Mucosa of descending colon (tissue), 3 donors: ENCODE results near the gene TUFT1. TPM values are rescaled to one million over a fixed set of nuclear protein-coding genes. Genes with fewer than 3 reads are reported as not detected.

ENCODE experiments used
- ATAC-seq: fragments of 200-7000 bp; cut with Tn5 transposase; one replicate; pipeline ENCODE4 v1.9.1; 2020; ENCODE audit warnings: mild to moderate bottlenecking, moderate library complexity
- DNase-seq, 3 donors: peaks; one replicate each; pipeline ENCODE4 v3.0.0-alpha.2; 2020
- H3K36me3 ChIP-seq: fragments of 200-600 bp; one replicate; pipeline ENCODE4 v1.8.0; 2021; ENCODE audit warnings: low read depth, mild to moderate bottlenecking
- H3K4me1 ChIP-seq: fragments of 200-600 bp; one replicate; pipeline ENCODE4 v1.8.0; 2021; ENCODE audit warnings: low read depth, mild to moderate bottlenecking
- H3K4me3 ChIP-seq: fragments of 200-600 bp; one replicate; pipeline ENCODE4 v1.8.0; 2021; ENCODE audit warnings: mild to moderate bottlenecking
- H3K9me3 ChIP-seq: fragments of 200-600 bp; one replicate; pipeline ENCODE4 v1.8.0; 2021; ENCODE audit warnings: mild to moderate bottlenecking
- intact Hi-C, 2 donors: fragments of 100-400 bp; cut with DNase I in 1 of 2; cut with micrococcal nuclease in 1 of 2; formaldehyde crosslinking; loops; one replicate each; pipeline versions ENCODE4 v1.11.0 to v1.11.1; 2022; cut with DNase I, micrococcal nuclease
- total RNA-seq, 3 donors: library from RNA; stranded (reverse); fragmentation: NEBNext Ultra II Directional in 2 of 3; extraction: Animal tissue kit (Norgen Biotek cat#: 25700) in 2 of 3; gene quantifications; one replicate each; pipeline versions ENCODE4 v1.2.1 to v1.2.4, GENCODE V29; 2021 to 2023
- TF ChIP-seq, protein P1 (sequence below): fragments of 200-600 bp; IDR thresholded peaks from one replicate; pipeline ENCODE4 v1.8.0; 2022; ENCODE audit warnings: antibody characterized with exemption, mild to moderate bottlenecking
- donor health status: DM: no; HTN: no; CAD: no; lungs with moderate emphysema.
- donor health status: DM: no; HTN: no; CAD: no.
- donor health status: DM: no; HTN: yes; CAD: no.

Gene TUFT1
- total RNA-seq, 3 donors from 2014 or later: 20.2 to 38.0 (median 27.5) TPM

DNA sequence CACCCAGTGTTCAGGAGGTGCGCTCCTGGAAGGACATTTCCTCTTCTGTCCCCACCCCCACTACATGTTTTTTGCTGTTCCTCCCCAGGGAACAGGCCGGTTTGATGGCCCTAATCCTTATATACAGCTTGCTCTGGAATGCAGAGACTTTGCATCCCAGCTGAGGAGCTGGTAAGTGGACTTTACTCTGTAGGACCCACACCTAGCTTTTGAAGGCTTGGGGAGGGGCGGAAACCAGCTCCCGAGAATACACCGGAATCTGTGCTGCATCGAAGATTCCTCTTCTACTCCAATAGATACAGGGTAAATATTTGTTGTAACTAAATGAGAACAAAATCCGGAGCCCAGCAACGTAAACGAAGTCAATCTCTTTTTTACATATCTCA is 30.1 kb upstream of the TUFT1 start:
- TF ChIP-seq, protein P1, sequence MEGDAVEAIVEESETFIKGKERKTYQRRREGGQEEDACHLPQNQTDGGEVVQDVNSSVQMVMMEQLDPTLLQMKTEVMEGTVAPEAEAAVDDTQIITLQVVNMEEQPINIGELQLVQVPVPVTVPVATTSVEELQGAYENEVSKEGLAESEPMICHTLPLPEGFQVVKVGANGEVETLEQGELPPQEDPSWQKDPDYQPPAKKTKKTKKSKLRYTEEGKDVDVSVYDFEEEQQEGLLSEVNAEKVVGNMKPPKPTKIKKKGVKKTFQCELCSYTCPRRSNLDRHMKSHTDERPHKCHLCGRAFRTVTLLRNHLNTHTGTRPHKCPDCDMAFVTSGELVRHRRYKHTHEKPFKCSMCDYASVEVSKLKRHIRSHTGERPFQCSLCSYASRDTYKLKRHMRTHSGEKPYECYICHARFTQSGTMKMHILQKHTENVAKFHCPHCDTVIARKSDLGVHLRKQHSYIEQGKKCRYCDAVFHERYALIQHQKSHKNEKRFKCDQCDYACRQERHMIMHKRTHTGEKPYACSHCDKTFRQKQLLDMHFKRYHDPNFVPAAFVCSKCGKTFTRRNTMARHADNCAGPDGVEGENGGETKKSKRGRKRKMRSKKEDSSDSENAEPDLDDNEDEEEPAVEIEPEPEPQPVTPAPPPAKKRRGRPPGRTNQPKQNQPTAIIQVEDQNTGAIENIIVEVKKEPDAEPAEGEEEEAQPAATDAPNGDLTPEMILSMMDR: no peak
- DNase-seq (peak in 2 of 3 donors; percentile 66 to 83), ATAC-seq (peak; percentile 38)
- intact Hi-C loops: loop anchor here in 1 of 2 donors (10.0 kb wide), 1 partner anchor 65 kb away; no protein-coding TSS in a partner anchor
- no peaks in the 10 kb centered on the region for H3K36me3 ChIP-seq
- no peak overlapping the region for H3K4me3 ChIP-seq
- H3K9me3 ChIP-seq: no peaks in the 10 kb centered on the region
- peaks cover 8% of the 10 kb centered on the region for H3K4me1 ChIP-seq

DNA sequence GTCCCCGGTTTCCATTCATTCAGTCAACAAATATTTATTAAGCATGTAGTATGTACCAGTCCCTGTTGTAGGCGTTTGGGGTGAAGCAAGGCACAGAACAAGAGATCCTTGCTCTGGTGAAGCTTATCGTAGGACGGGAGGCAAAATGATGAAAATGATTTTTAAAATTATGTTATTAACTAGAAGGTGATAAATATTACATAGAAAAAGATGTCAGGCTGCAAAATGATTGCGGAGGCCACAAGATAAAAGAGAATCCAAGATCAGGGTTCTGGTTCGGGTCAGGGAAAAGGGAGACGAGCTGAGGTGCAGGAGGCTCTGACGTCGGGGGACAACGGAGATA is 29.5 kb upstream of the TUFT1 start:
- TF ChIP-seq, protein P1: no peak
- H3K4me3 ChIP-seq: peak overlapping the region; percentile 35
- H3K36me3 ChIP-seq: no peaks in the 10 kb centered on the region
- no peak for DNase-seq
- ATAC-seq: no peak
- intact Hi-C loops: loop anchor here in 1 of 2 donors (10.0 kb wide), 1 partner anchor 66 kb away; no protein-coding TSS in a partner anchor
- peaks cover 12% of the 10 kb centered on the region for H3K4me1 ChIP-seq
- H3K9me3 ChIP-seq: no peaks in the 10 kb centered on the region

DNA sequence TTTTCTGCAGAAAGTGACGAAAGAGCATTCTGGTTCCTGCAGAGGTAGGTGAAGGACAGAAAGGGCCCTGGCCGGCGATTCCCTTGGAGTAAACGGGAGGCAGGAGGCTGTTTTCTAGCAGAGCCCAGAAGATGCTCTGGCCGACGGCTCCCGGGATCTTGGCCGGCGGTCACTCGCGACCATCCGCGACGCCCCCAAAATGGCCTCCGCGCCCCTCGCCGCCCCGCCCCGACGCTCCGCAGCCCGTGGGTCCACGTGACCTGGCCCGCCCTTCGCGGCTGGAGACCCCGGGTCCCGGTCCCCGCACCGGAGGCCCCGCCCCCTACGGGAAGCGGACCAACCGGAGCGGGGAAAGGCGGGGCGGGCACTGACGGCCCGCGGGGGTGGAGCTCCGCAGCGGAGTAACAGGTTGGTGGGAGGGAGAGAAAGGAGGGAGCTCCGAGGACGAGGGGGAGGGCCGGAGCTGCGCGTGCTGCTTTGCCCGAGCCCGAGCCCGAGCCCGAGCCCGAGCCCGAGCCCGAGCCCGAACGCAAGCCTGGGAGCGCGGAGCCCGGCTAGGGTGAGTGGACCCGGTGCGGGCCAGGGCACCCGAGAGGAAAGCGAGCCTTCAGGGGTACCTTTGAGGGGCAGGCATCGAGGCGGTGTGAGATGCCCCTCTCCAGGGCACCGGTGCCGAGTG is 29.0 kb upstream of the TUFT1 start, which contains the start of gene CGN:
Gene CGN, plus strand, starts transcription at position 431 of the 679 bp plus-strand sequence. CDS start 7,133 bp downstream, outside the sequence.
- TF ChIP-seq, protein P1: no peak
- H3K36me3 ChIP-seq: no peaks in the 10 kb centered on the region
- H3K9me3 ChIP-seq: no peaks in the 10 kb centered on the region
- H3K4me3 ChIP-seq: peak within 1 kb of the TSS; percentile 35
- peaks cover 12% of the 10 kb centered on the region for H3K4me1 ChIP-seq
- intact Hi-C loops: loop anchor here in 1 of 2 donors (10.0 kb wide), 1 partner anchor 66 kb away; no protein-coding TSS in a partner anchor
- peak; percentile 91 to 94 (median 94) for DNase-seq
- ATAC-seq: peak; percentile 77

DNA sequence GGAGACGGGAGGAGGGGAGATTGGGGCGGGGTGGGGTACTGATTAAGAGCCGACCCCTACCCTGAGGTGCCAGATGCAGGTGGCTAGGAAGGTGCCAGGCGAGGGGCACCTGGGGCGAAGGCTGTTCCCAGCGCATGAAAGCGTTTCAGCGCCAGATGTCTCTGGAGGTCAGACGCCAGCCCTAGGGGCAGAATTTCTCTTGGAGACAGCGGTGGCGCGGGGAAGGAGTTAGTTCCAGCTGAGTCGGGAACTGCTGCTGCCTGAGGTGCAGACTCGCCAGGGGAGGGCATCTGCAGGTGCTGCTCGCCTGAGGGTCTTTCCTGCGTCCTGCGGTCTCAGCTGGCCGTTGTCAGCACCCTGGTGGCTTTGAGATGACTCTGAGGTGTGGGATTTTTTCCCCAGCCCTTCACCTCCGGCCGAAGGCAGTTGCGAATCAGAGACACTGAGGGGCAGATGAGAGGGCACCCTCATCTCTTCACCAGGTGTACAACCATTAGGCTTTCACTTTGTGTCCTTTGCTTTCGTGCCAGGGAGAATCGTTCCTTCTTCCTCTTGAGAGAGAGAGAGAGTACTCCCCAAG is 28.4 kb upstream of the TUFT1 start:
- Histone ChIP-seq H3K9me3 (no peaks in the 10 kb centered on the region), H3K4me3 (peak overlapping the region; percentile 35), H3K36me3 (no peaks in the 10 kb centered on the region), H3K4me1 (peaks cover 12% of the 10 kb centered on the region)
- TF ChIP-seq, protein P1: no peak
- intact Hi-C loops: loop anchor here in 1 of 2 donors (10.0 kb wide), 1 partner anchor 67 kb away; no protein-coding TSS in a partner anchor
- peak; percentile 13 for ATAC-seq
- DNase-seq: peak; percentile 65 to 76 (median 69)

DNA sequence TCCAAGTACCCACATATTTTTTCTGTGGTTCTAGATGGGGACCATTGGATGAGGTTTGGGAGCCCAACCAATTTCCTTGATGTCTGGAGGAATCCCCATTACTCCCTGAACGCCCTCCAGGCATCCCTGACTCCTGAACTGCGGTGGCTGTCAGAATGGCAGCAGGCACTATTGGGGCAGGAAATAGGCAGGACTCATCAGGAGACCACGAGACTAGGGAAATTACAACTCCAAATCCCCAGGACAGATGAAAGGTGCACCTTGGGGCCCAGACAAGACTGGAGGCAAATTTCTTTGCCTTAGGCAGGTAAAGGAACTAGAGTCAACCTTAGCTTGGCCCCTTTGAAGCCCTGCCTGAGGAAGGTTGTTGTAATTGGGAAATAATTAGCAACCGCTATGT is 27.8 kb upstream of the TUFT1 start:
- ATAC-seq (no peak), DNase-seq (no peak)
- no peaks in the 10 kb centered on the region for H3K36me3 ChIP-seq
- peaks cover 12% of the 10 kb centered on the region for H3K4me1 ChIP-seq
- TF ChIP-seq, protein P1: no peak
- intact Hi-C loops: loop anchor here in 1 of 2 donors (10.0 kb wide), 1 partner anchor 68 kb away; no protein-coding TSS in a partner anchor
- no peaks in the 10 kb centered on the region for H3K9me3 ChIP-seq
- peak overlapping the region; percentile 35 for H3K4me3 ChIP-seq
